HL-60 (cell line): Measurements from ENCODE around the gene EPHB2.

Experiments used
- DNase-seq, 2 experiments: peaks; one replicate each; pipeline ENCODE4 v3.0.0-alpha.2; 2010 to 2020; ENCODE audit warnings: low read depth in 1 of 2, low spot score in 1 of 2
- H3K27ac ChIP-seq: fragments of 250-450 bp; sonication (Bioruptor Pico); replicated peaks from 2 replicates; pipeline ENCODE4 v1.5.1; 2020; ENCODE audit warnings: mild to moderate bottlenecking, moderate library complexity
- H3K27me3 ChIP-seq: fragments of 250-450 bp; sonication (Bioruptor Pico); 2 replicates; pipeline ENCODE4 v1.5.1; 2021; ENCODE audit warnings: mild to moderate bottlenecking, moderate library complexity; ENCODE audit not compliant: insufficient read depth, poor library complexity, severe bottlenecking
- H3K4me3 ChIP-seq: replicated peaks from 2 replicates; pipeline ENCODE4 v1.5.1; 2011; ENCODE audit warnings: mild to moderate bottlenecking, control low read depth, low read length; ENCODE audit not compliant: insufficient read depth
- GABPA ChIP-seq: IDR thresholded peaks from 2 replicates; pipeline ENCODE4 v1.6.1; 2012; ENCODE audit warnings: low read depth
- POLR2AphosphoS5 ChIP-seq: IDR thresholded peaks from 2 replicates; pipeline ENCODE4 v1.6.1; 2012; ENCODE audit warnings: low read depth
- SPI1 ChIP-seq: IDR thresholded peaks from 2 replicates; pipeline ENCODE4 v1.6.1; 2012; ENCODE audit warnings: low read depth, mild to moderate bottlenecking, borderline replicate concordance
- TF ChIP-seq, protein P1 (sequence below): IDR thresholded peaks from 2 replicates; pipeline ENCODE4 v1.6.1; 2012; ENCODE audit warnings: low read depth; ENCODE audit not compliant: insufficient replicate concordance
- TF ChIP-seq, protein P2 (sequence below): IDR thresholded peaks from one replicate; pipeline ENCODE4 v1.5.1; 2011; ENCODE audit warnings: low read length, control low read depth, inconsistent platforms; ENCODE audit not compliant: insufficient read depth

EPHB2 gene

DNA sequence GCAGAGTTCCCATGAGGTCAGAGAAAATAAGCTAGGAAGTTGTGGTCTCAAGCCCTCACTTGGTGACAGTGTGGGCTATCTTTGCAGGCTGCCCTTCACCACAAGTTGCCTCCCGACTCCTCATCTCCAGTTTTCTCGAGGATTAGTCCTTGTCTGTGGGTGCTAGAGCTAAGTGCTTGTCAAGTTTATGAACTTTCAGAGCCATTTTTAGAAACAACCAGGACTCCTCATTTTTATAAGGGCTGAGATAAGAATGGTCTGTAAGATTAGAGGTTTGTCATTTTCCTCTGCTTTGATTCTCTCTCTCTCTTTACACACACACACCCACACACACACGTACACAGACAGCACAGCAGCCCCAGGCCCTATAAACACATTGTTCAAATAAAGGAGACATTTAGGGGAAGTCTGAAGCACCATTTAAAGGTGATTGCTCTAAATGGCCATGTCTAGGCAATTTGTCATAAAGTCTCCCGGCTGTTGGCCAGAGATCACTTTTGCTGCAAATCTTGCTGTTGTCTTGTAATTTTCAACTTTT lies 134.8 kb downstream of the EPHB2 start:
- DNase-seq, result no peak
- H3K27me3 ChIP-seq, result no peaks in the 10 kb centered on the region
- H3K27ac ChIP-seq, result no peak overlapping the region
- no peak overlapping the region for H3K4me3 ChIP-seq
- TF ChIP-seq, protein P1, sequence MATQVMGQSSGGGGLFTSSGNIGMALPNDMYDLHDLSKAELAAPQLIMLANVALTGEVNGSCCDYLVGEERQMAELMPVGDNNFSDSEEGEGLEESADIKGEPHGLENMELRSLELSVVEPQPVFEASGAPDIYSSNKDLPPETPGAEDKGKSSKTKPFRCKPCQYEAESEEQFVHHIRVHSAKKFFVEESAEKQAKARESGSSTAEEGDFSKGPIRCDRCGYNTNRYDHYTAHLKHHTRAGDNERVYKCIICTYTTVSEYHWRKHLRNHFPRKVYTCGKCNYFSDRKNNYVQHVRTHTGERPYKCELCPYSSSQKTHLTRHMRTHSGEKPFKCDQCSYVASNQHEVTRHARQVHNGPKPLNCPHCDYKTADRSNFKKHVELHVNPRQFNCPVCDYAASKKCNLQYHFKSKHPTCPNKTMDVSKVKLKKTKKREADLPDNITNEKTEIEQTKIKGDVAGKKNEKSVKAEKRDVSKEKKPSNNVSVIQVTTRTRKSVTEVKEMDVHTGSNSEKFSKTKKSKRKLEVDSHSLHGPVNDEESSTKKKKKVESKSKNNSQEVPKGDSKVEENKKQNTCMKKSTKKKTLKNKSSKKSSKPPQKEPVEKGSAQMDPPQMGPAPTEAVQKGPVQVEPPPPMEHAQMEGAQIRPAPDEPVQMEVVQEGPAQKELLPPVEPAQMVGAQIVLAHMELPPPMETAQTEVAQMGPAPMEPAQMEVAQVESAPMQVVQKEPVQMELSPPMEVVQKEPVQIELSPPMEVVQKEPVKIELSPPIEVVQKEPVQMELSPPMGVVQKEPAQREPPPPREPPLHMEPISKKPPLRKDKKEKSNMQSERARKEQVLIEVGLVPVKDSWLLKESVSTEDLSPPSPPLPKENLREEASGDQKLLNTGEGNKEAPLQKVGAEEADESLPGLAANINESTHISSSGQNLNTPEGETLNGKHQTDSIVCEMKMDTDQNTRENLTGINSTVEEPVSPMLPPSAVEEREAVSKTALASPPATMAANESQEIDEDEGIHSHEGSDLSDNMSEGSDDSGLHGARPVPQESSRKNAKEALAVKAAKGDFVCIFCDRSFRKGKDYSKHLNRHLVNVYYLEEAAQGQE, result no peak

DNA sequence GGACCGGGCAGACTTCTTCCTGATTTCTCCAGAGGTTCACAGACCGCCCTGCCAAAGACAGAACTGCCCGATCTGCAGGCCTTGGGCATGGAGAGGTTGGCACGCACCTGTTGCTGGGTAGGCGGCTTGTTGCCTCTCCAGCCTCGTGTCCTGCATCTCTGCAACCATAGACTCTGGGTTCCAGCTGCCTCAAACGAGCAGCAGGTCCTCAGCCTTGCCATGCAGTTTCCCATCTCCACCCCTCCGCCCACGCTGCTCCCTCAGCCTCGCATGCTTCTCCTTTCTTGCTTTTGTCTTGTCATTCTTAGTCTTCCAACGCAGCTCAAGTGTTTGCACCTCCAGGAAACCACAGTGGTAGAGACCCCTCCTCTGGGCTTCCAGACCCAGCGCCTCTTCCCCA lies 135.8 kb downstream of the EPHB2 start:
- no peak overlapping the region for H3K27ac ChIP-seq
- no peaks in the 10 kb centered on the region for H3K27me3 ChIP-seq
- DNase-seq, result peak in 1 of 2 experiments; percentile 20
- TF ChIP-seq SPI1 (no peak), GABPA (no peak), POLR2AphosphoS5 (no peak)
- TF ChIP-seq, protein P2, sequence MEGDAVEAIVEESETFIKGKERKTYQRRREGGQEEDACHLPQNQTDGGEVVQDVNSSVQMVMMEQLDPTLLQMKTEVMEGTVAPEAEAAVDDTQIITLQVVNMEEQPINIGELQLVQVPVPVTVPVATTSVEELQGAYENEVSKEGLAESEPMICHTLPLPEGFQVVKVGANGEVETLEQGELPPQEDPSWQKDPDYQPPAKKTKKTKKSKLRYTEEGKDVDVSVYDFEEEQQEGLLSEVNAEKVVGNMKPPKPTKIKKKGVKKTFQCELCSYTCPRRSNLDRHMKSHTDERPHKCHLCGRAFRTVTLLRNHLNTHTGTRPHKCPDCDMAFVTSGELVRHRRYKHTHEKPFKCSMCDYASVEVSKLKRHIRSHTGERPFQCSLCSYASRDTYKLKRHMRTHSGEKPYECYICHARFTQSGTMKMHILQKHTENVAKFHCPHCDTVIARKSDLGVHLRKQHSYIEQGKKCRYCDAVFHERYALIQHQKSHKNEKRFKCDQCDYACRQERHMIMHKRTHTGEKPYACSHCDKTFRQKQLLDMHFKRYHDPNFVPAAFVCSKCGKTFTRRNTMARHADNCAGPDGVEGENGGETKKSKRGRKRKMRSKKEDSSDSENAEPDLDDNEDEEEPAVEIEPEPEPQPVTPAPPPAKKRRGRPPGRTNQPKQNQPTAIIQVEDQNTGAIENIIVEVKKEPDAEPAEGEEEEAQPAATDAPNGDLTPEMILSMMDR, result no peak
- no peak overlapping the region for H3K4me3 ChIP-seq

DNA sequence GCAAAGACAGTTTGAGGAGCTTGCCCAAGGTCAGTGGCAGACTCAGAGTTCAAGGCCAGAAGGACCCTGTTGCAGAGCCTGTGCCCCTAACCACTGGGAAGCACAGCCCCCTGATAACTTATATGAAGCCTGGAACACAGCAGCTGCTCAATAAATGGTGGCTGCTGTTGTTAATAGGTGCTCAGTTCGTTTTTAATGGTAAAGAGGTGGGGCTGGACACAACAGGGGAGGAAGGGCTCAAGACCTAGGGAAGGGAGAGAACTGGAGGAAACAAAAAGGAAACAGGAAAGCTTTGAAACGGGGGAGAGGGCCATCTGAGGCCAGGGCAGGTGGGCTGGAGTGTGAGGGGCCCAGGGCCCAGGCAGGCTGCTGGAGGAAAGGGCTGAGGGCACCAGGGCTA lies 136.6 kb downstream of the EPHB2 start:
- H3K27ac ChIP-seq, result no peak overlapping the region
- DNase-seq, result no peak
- no peaks in the 10 kb centered on the region for H3K27me3 ChIP-seq
- TF ChIP-seq POLR2AphosphoS5 (no peak), GABPA (no peak), SPI1 (no peak)
- TF ChIP-seq, protein P1, result no peak
- TF ChIP-seq, protein P2, result no peak
- no peak overlapping the region for H3K4me3 ChIP-seq

DNA sequence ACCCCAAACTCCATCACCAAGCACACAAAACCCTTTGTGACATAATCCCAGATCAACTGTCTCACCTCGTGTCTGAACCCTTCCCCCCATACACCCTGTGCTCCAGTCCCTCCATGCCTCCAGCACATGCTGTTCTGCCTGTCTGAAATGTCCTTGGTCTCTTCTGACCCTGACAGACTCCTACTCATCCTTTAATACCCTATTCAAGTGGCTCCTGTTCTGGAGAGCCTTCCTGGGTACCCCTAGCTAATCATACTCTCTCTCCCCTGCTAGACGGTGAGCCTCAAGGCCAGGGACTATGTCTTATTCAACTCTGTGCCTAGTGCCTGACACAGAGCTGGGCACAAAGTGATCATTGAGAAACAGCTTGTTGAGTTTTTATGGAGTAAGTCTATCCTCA lies 137.1 kb downstream of the EPHB2 start:
- DNase-seq, result no peak
- Histone ChIP-seq H3K27me3 (no peaks in the 10 kb centered on the region), H3K4me3 (no peak overlapping the region), H3K27ac (no peak overlapping the region)
- TF ChIP-seq POLR2AphosphoS5, result no peak
- TF ChIP-seq SPI1, result no peak
- TF ChIP-seq, protein P2, result no peak
- no peak for TF ChIP-seq GABPA
- TF ChIP-seq, protein P1, result no peak
